IPS-20b (cell line): ENCODE data around the gene ZCCHC2.

Source experiments
- H3K27ac ChIP-seq: one replicate; pipeline ENCODE4 v1.5.1; 2013; ENCODE audit warnings: low read length
- H3K27me3 ChIP-seq: 2 replicates; pipeline ENCODE4 v1.6.1; 2013; ENCODE audit warnings: mild to moderate bottlenecking, low read length, inconsistent platforms; ENCODE audit not compliant: insufficient read depth
- H3K36me3 ChIP-seq: 2 replicates; pipeline ENCODE4 v1.6.1; 2013; ENCODE audit warnings: low read depth, mild to moderate bottlenecking, inconsistent platforms, low read length, moderate library complexity; ENCODE audit not compliant: insufficient read depth
- H3K4me1 ChIP-seq: 2 replicates; pipeline ENCODE4 v1.6.1; 2013; ENCODE audit warnings: mild to moderate bottlenecking, control low read depth, inconsistent platforms, low read length, moderate library complexity; ENCODE audit not compliant: insufficient read depth
- H3K4me3 ChIP-seq: 2 replicates; pipeline ENCODE4 v1.5.1; 2013; ENCODE audit warnings: mild to moderate bottlenecking, low read length, inconsistent platforms
- H3K9ac ChIP-seq: 2 replicates; pipeline ENCODE4 v1.6.1; 2013; ENCODE audit warnings: low read depth, mild to moderate bottlenecking, inconsistent platforms, low read length, moderate library complexity
- H3K9me3 ChIP-seq: 2 replicates; pipeline ENCODE4 v1.6.1; 2013; ENCODE audit warnings: mild to moderate bottlenecking, low read depth, low read length, inconsistent platforms; ENCODE audit not compliant: insufficient read depth

The ZCCHC2 gene

GRCh38 chr18:62514570-62514969 lies 8.3 kb upstream of the ZCCHC2 start:
- H3K4me1 ChIP-seq: no peaks in the 10 kb centered on the region
- no peak overlapping the region for H3K4me3 ChIP-seq
- H3K27me3 ChIP-seq: no peaks in the 10 kb centered on the region
- no peak overlapping the region for H3K9ac ChIP-seq
- H3K27ac ChIP-seq: no peak overlapping the region
- no peaks in the 10 kb centered on the region for H3K36me3 ChIP-seq
- H3K9me3 ChIP-seq: peaks cover 4% of the 10 kb centered on the region; the same call in 1 of the 2 replicates

- no peak overlapping the region for H3K27ac ChIP-seq
- H3K4me3 ChIP-seq: no peak overlapping the region
These were observed 6.6 kb upstream of the ZCCHC2 start for GRCh38 chr18:62516242-62516641.

GRCh38 chr18:62518460-62519375 lies 4.1 kb upstream of the ZCCHC2 start:
- no peaks in the 10 kb centered on the region for H3K36me3 ChIP-seq
- H3K27ac ChIP-seq: no peak overlapping the region
- no peak overlapping the region for H3K4me3 ChIP-seq
- H3K27me3 ChIP-seq: peaks cover 24% of the 10 kb centered on the region
- no peak overlapping the region for H3K9ac ChIP-seq
- H3K4me1 ChIP-seq: no peaks in the 10 kb centered on the region; the same call in 1 of the 2 replicates
- no peaks in the 10 kb centered on the region for H3K9me3 ChIP-seq

More at GRCh38 chr18:62516242-62516641, 6.6 kb upstream of the ZCCHC2 start:
- H3K9me3 ChIP-seq: peaks cover 4% of the 10 kb centered on the region; the same call in 1 of the 2 replicates
- no peaks in the 10 kb centered on the region for H3K4me1 ChIP-seq
- no peaks in the 10 kb centered on the region for H3K36me3 ChIP-seq
- H3K27me3 ChIP-seq: peaks cover 16% of the 10 kb centered on the region
- no peak overlapping the region for H3K9ac ChIP-seq

- Histone ChIP-seq H3K27ac (no peak overlapping the region), H3K27me3 (peaks cover 31% of the 10 kb centered on the region), H3K9me3 (no peaks in the 10 kb centered on the region), H3K36me3 (no peaks in the 10 kb centered on the region), H3K4me3 (no peak overlapping the region), H3K9ac (no peak overlapping the region), H3K4me1 (no peaks in the 10 kb centered on the region; the same call in 1 of the 2 replicates)
These were observed 3.1 kb upstream of the ZCCHC2 start for GRCh38 chr18:62519684-62520083.

GRCh38 chr18:62521082-62521481 lies 1.7 kb upstream of the ZCCHC2 start:
- Histone ChIP-seq H3K4me3 (no peak overlapping the region), H3K9me3 (no peaks in the 10 kb centered on the region), H3K27me3 (peaks cover 45% of the 10 kb centered on the region), H3K4me1 (peaks cover 11% of the 10 kb centered on the region; the same call in 1 of the 2 replicates), H3K27ac (no peak overlapping the region), H3K9ac (no peak overlapping the region), H3K36me3 (no peaks in the 10 kb centered on the region)

DNA sequence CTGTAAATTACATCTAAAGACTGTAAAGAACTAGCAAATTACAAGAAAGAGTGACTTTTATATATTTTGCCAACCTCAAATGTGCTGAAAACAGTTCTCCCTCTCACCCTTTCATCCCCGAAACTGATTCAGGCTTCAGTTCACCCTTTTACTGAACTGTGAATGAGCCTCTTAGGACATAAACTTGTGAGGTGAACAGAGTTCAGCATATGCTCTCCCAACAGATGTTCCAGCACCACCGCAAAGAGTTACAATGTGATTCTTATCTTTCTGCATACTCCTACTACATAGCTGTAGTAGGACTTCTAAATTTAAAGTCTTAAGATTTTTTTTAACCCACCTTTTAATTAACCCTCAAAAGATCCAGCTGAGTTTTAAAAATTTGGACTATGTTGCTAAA lies 1.2 kb upstream of the ZCCHC2 start:
- H3K4me1 ChIP-seq: peaks cover 13% of the 10 kb centered on the region; the same call in 1 of the 2 replicates
- no peaks in the 10 kb centered on the region for H3K36me3 ChIP-seq
- H3K9me3 ChIP-seq: no peaks in the 10 kb centered on the region
- no peak overlapping the region for H3K9ac ChIP-seq
- H3K4me3 ChIP-seq: peak overlapping the region; percentile 78
- H3K27me3 ChIP-seq: peaks cover 48% of the 10 kb centered on the region
- H3K27ac ChIP-seq: no peak overlapping the region

- peaks cover 15% of the 10 kb centered on the region; the same call in 1 of the 2 replicates for H3K4me1 ChIP-seq
- peak overlapping the region; percentile 78 for H3K4me3 ChIP-seq
- H3K36me3 ChIP-seq: no peaks in the 10 kb centered on the region
- no peaks in the 10 kb centered on the region for H3K9me3 ChIP-seq
- H3K9ac ChIP-seq: peak overlapping the region; percentile 61; the same call in 1 of the 2 replicates
- peaks cover 48% of the 10 kb centered on the region for H3K27me3 ChIP-seq
- H3K27ac ChIP-seq: no peak overlapping the region
These were observed 684 bp upstream of the ZCCHC2 start for GRCh38 chr18:62522178-62522503.

DNA sequence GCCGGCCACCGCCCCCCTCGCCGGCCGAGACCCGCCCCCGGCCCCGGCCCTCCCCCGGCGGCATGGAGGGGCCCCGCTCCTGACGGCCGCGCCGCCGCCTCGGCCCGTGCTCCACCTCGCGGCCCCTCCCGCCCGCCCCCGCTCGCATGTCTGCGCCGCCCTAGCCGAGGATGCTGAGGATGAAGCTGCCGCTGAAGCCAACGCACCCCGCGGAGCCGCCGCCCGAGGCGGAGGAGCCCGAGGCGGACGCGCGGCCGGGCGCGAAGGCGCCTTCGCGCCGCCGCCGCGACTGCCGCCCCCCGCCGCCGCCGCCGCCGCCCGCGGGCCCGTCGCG lies 397 bp downstream of the ZCCHC2 start:
- peaks cover 48% of the 10 kb centered on the region for H3K27me3 ChIP-seq
- no peak overlapping the region; the same call in 1 of the 2 replicates for H3K9ac ChIP-seq
- peaks cover 23% of the 10 kb centered on the region; the same call in 1 of the 2 replicates for H3K4me1 ChIP-seq
- H3K9me3 ChIP-seq: no peaks in the 10 kb centered on the region
- H3K27ac ChIP-seq: no peak overlapping the region
- H3K4me3 ChIP-seq: peak overlapping the region; percentile 78; the same call in 1 of the 2 replicates
- no peaks in the 10 kb centered on the region for H3K36me3 ChIP-seq

DNA sequence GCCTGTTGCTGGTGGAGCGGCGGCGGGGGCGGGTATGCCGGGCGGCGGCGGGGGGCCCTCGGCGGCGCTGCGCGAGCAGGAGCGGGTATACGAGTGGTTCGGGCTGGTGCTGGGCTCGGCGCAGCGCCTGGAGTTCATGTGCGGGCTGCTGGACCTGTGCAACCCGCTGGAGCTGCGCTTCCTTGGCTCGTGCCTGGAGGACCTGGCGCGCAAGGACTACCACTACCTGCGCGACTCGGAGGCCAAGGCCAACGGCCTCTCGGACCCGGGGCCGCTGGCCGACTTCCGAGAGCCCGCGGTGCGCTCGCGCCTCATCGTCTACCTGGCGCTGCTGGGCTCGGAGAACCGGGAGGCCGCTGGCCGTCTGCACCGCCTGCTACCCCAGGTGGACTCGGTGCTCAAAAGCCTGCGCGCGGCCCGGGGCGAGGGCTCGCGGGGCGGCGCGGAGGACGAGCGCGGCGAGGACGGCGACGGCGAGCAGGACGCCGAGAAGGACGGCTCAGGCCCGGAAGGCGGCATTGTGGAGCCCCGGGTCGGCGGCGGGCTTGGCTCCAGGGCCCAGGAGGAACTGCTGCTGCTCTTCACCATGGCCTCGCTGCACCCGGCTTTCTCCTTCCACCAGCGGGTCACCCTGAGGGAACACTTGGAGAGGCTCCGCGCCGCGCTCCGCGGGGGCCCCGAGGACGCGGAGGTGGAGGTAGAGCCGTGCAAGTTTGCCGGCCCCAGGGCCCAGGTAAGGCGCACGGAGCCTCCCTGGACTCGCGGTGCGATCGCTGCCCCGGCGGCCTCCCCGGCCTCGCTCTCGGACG lies 1.0 kb downstream of the ZCCHC2 start:
- Histone ChIP-seq H3K9me3 (no peaks in the 10 kb centered on the region), H3K36me3 (no peaks in the 10 kb centered on the region), H3K4me3 (peak overlapping the region; percentile 79), H3K27me3 (peaks cover 48% of the 10 kb centered on the region), H3K9ac (peak overlapping the region; percentile 66; the same call in 1 of the 2 replicates), H3K4me1 (peaks cover 23% of the 10 kb centered on the region; the same call in 1 of the 2 replicates), H3K27ac (no peak overlapping the region)

- H3K4me3 ChIP-seq: peak overlapping the region; percentile 79
- peaks cover 48% of the 10 kb centered on the region for H3K27me3 ChIP-seq
- H3K9ac ChIP-seq: peak overlapping the region; percentile 66; the same call in 1 of the 2 replicates
- H3K36me3 ChIP-seq: no peaks in the 10 kb centered on the region
- no peaks in the 10 kb centered on the region for H3K9me3 ChIP-seq
- peaks cover 23% of the 10 kb centered on the region; the same call in 1 of the 2 replicates for H3K4me1 ChIP-seq
- H3K27ac ChIP-seq: no peak overlapping the region
These were observed 1.8 kb downstream of the ZCCHC2 start for GRCh38 chr18:62524440-62525200.

DNA sequence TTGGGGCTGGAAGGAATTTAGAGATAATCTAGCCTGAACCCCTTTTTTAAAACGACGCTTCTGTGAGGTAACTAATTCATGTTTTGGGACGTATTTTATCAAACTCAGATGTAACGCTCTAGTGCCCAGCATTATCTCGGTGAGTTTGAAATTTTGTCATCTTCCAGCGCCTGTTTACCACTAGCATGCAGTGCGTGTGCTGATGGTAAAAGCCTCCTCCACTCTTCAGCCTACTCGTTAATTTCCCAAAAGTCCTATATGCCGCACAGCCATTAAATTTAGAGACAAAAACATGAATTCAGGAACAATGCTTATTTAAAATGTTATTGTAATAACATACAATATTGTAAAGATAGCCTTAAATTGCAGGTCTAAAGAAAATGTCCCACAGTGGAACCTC lies 2.8 kb downstream of the ZCCHC2 start:
- peaks cover 23% of the 10 kb centered on the region; the same call in 1 of the 2 replicates for H3K4me1 ChIP-seq
- H3K36me3 ChIP-seq: no peaks in the 10 kb centered on the region
- H3K27ac ChIP-seq: no peak overlapping the region
- peak overlapping the region; percentile 79 for H3K4me3 ChIP-seq
- no peaks in the 10 kb centered on the region for H3K9me3 ChIP-seq
- H3K27me3 ChIP-seq: peaks cover 39% of the 10 kb centered on the region
- H3K9ac ChIP-seq: no peak overlapping the region
